ENCODE results near the gene SNPH.
"Not testable (repeated sequence)": the region's sequence is repeated elsewhere in the genome, so short reads cannot be mapped to it uniquely, and the experiment has no call there.

The SNPH gene, protein sequence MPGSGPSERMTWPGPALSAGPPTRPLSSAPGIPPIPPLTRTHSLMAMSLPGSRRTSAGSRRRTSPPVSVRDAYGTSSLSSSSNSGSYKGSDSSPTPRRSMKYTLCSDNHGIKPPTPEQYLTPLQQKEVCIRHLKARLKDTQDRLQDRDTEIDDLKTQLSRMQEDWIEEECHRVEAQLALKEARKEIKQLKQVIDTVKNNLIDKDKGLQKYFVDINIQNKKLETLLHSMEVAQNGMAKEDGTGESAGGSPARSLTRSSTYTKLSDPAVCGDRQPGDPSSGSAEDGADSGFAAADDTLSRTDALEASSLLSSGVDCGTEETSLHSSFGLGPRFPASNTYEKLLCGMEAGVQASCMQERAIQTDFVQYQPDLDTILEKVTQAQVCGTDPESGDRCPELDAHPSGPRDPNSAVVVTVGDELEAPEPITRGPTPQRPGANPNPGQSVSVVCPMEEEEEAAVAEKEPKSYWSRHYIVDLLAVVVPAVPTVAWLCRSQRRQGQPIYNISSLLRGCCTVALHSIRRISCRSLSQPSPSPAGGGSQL

DNA sequence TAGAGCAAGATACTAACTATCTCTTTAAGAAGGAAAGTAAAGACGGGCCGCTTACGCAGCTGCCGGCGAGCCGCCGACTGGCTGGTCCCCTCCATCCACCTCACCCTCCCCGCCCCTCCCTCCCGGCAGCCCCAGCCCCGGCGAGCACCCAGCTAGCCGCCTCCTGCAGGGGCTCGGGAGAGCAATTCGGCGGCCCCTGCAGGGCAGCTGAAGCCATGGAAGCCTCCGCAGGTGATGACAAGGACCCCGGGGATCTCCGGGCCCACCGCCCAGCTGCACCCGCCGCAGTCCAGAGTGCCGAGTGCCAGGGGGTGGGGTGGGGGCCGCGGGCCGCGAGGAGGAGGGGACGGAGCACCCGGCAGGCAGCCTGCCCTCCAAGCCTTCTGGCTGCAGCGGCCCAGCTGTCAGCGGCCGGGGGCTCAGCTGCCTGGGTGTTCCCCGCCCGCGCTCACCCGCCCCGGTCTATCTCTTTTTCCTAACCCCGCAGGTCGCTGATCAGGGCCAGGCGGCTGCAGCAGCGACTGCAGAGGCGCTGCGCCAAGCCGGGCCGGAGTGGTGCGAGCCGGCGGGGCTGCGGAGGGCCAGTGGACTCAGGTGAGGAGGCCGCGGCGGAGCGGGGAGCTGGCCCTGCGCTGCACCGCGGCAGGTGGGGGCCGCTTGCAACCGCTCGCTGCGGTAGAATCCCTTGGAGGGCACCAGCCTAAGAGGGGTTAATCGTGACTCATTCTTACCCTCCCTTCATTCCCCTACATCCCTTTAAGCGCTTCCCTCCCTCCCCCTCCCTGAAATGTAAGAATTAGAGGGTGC, at the start of gene SNPH:
SNPH (plus strand) TSS at position 128 of the 807 bp plus-strand sequence. CDS start 29,946 bp downstream, outside the sequence.
- no peak for DNase-seq

DNA sequence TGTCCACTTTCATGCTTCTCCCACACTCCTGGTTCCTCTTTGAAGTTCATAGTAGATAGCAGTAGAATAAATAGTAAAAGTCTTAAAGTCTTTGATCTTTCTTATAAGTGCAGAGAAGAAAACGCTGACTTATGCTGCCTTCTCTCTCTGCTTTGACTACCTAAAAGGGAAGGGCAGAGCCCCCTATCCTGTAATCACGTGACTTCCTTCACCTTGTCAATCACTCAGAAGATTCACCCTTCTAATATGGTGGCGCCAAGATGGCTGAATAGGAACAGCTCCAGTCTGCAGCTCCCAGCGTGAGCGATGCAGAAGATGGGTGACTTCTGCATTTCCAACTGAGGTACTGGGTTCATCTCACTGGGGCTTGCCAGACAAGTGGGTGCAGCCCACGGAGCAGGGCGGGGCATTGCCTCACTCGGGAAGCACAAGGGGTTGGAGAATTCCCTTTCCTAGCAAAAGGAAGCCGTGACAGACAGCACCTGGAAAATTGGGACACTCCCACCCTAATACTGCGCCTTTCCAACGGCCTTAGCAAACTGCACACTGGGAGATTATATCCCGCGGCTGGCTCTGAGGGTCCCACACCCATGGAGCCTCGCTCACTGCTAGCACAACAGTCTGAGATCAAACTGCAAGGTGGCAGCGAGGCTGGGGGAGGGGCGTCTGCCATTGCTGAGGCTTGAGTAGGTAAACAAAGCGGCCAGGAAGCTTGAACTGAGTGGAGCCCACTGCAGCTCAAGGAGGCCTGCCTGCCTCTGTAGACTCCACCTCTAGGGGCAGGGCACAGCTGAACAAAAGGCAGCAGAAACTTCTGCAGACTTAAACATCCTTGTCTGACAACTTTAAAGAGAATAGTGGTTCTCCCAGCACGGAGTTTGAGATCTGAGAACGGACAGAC, 49.3 kb upstream of the SNPH start:
- DNase-seq, result not testable (repeated sequence)

DNA sequence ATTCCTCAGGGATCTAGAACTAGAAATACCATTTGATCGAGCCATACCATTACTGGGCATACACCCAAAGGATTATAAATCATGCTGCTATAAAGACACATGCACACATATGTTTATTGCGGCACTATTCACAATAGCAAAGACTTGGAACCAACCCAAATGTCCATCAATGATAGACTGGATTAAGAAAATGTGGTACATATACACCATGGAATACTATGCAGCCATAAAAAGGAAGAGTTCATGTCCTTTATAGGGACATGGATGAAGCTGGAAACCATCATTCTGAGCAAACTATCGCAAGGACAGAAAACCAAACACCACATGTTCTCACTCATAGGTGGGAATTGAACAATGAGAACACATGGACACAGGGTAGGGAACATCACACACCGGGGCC, 43.3 kb upstream of the SNPH start:
- DNase-seq, result not testable (repeated sequence)

DNA sequence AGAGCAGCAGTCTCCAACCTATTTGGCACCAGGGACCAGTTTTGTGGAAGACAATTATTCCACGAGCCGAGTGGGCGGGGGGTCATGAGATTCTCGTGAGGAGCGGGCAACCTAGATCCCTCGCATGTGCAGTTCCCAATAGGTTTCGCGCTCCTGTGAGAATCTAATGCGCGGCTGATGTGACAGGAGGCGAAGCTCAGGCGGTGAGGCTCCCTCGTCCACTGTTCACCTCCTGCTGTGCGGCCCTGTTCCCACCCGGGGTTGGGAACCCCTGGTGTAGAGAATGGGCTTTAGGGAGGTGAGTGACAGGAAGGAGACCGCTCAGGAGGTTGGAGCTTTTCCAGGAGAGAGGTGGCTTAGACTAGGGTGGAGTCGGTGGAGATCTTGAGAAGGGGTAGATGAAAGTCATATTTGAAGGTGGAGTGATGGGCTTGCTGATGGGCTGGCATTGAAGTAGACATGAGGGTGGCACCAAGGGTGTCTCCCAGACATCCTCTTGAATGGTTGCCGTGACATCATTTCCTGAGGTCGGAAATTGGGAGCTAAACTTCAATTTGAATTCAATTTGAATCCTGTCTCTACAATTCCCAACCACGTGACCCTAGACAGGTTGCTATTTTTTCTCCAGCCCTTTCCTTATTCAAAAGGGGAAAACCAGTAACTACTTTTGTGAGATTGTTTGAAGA, 41.7 kb upstream of the SNPH start:
- DNase-seq, result no peak

DNA sequence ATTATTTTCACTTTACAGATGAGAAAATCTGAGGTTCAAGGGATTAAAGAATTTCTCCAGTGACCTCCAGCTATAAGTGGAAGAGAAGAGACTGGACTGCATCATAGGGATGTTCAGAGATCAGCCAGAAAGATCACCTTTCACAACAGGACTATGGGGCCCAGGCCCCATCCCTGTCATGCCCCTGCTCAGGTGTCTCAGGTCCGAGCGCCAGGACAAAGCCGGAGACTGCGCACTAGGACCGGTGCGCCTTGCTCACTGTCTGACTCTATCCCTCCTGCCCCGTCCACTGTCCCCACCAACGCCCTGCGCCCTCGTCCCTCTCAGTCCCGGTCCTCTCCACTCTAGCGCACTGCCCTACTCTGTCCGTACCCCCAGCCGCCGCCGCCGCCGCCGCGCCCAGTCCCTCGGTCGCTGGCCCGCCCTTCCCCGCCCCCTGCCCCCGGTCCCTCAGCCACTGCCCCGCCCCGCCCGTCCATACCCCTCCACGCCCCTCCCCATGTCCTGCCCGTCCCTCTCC, 40.8 kb upstream of the SNPH start:
- DNase-seq, result no peak

DNA sequence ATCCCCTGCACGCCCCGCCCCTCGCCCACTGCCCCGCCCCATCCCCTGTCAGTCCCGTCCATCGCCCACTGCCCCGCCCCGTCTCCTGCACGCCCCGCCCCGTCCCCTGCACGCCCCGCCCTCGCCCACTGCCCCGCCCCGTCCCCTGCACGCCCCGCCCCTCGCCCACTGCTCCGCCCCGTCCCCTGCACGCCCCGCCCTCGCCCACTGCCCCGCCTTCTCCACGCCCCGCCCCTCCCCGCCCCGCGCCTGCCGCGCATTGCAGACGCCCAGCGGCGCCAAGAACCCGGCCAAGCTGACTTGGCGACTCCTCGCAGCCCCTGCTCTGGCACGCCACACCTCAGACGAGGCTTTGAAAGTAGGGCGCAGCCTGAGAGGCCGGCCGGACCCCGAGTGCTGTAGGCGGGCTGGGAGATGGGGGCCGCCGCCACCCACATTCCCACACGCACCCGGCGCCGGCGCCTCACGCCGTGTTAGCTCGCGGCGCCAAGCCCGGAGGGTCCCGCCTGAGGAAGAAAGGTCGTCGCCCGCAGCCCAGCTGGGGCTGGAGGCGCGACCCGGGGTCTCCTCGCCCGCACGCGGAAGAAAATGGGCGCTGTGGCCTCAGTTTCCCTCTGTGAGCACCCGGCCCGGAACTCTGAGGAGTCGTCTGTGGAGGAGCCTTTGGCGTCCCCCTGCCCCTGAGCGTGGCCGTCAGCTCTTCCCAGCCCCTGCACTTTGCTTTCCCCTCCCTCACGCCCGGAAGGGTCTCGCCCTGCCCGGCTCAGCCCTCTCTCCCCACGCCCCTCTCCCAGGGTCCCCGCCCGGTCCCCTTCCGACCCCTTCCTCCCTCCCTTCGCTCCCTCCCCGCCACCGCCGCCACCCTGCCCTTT, 40.1 kb upstream of the SNPH start, which contains the start of gene RAD21L1:
RAD21L1 (plus strand) TSS at position 262 of the 872 bp plus-strand sequence. CDS start 2,410 bp downstream, outside the sequence.
- DNase-seq, result no peak

DNA sequence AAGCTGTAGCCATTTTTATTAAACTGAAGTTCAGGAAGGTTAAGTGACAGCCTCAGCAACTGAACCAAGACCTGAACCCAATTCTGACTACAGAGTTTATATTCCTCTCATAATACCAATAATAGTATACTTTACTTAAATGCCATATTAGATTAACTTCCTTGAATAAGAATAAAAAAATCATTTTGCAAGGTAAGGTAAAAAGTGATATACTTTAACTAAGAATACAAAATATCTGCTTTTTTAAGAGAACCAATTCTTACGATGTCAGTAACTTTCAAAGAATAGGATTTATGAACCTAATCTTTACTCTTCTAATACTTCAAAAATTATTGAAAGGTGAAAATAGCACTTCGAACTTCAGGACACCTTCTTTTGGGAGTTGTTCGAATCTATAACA, 36.6 kb upstream of the SNPH start:
- DNase-seq, result no peak

DNA sequence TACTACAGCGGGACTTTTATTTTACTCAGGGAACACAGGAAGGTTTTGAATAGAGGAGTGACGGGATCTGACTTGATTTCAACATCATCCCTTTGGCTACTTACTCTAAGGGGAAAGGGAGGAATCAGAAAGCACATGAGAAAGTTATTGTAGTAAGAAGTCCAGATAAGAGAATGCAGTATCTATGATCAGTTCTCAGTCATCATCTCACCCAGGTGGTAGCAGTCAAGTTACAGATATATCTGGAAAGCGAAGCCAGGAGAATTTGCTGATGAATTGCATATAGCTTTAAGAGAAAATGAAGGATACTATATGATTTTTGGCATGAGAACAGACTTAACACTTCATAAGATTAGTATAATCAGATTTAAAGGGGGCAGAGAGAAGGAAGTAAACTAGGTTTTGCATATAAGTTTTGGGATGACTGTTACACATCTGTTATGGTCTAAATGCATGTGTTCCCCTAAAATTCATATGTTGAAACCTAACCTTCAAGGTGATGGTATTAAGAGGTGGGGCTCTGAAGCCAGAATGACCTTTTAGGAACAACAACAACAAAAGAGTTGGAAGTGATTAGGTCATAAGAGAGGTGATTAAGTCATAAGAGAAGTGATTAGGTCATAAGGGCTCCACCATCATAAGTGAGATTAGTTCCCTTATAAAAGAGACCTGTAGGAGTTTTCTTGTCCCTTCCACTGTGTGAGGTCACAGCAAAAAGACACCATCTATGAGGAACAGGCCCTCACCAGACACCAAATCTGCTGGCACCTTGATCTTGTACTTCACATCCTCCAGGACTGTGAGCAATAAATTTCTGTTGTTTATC, 33.6 kb upstream of the SNPH start:
- DNase-seq, result no peak

DNA sequence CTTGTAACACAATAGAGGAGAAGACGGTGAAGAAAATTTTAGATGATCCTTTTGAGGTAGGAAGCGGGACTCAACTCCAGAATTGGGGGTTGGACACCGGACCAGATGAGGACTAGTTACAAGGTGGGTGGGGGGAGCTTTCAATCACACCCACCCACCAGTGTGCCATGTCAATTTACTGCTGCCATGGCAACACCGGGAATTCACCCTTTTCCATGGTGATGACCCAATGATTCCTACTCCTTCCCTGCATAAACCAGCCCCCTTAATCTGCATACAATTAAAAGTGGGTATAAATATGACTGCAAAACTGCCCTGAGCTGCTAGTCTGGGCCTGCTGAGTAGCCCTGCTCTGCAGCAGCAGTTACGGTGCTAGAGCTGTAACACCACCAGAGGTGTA, 25.5 kb upstream of the SNPH start:
- no peak for DNase-seq

DNA sequence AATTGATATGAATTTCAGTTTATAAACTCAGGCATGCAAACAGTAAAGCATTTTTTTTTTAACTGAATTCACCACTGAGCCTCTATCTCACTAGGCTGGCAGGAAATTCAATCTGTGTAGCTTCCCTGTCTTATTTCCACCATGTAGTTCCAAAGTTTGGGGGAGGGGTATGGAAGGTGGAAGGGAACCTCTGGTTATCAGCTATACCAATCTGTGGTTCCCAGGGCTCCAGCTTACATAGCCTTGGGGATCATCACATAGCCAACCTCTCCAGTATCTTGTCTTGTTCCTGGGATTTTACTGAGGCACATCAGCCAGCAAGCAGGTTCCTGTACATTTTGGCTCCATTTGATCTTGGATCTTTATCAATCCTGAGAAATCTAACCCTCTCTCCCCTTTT, 24.6 kb upstream of the SNPH start:
- DNase-seq, result no peak

DNA sequence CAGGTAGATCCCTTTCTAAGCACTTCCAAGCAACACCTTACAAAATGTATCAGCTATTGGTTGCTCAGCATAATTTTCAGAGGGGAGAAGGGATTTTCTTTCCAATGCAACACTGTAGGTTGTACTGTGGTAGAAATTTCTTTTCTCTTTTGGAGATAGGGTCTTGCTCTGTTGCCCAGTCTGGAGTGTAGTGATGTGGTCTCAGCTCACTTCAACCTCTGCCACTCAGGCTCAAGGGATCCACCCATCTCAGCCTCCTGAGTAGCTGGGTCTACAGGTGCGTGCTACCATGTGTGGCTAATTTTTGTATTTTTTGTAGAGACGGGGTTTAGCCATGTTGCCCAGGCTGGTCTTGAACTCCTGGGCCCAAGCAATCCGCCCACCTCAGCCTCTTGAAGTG, 24.0 kb upstream of the SNPH start:
- DNase-seq, result no peak

DNA sequence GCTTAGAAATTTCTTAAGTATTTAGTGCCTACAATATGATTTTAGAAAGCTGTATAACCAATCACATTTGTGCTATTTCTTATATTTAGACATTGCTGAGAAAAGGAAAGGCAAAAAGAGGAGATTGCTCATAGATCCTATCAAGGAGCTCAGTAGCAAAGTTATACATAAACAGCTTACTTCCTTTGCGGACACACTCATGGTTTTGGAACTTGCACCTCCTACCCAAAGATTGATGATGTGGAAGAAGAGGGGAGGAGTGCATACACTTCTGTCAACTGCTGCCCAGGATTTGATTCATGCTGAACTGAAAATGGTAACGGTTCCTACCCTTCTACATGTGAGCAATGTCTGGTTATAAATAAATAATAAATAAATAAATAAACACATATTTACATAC, 23.6 kb upstream of the SNPH start:
- no peak for DNase-seq

DNA sequence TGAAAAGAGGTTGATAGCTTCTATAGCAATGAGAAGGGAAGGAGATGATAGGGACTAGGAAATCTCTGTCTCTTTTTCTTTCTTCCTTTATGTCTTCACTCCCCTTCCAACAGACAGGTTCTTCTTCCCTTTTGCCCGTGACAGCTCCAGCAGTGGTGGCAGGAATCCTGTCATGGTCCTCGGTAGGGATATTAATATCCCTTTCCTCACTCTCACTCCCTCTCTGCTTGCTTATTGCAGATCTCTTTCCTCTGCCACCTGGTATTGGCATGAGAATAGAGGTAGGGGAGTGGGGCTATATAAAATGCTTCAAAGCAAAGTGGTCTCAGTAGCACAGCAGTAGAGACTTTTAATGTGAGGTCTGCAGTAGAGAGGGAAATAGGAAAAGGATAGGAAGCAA, 20.5 kb upstream of the SNPH start:
- DNase-seq, result no peak

DNA sequence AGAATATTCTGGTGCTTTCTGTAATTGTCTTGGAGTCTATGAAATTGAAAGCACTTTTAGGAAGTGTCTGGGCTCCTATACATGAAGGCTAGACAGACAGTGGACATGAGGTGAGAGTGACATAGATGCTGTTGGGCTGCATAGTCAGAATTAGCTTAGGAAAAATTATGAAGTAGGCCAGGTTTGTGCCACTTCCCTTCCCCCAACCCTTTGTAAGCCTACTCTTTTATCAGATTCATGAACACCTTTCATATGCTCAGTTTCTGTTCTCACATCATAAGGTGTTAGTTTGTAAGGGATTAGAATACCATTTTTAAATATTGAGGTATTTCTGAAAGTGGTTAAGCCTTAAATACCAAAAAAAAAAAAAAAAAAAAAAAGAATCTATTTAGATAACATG, 18.4 kb upstream of the SNPH start:
- DNase-seq, result no peak

DNA sequence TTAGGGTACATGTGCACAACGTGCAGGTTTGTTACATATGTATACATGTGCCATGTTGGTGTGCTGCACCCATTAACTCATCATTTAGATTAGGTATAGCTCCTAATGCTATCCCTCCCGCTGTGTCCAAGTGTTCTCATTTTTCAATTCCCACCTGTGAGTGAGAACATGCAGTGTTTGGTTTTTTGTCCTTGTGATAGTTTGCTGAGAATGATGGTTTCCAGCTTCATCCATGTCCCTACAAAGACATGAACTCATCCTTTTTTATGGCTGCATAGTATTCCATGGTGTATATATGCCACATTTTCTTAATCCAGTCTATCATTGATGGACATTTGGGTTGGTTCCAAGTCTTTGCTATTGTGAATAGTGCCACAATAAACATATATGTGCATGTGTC, 15.8 kb upstream of the SNPH start:
- not testable (repeated sequence) for DNase-seq

DNA sequence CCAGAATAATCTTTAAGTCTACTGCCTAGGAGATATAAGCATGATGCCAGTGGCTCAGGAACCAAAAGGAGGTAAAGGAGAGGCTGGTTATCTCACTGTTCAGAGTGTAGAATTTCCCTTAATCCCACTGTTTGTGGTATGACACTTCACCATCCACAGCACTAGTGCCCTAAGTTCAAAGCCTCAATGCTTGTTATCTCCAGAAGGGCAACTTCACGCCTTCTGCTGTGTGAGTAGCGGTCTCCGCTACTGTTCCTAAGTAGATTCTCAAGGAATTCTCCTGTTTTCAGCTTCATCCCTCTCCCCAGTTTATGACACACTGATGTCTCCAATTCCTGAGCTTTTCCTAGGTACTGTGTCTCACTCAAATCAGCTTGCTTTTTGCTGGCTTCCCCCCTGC, 13.7 kb upstream of the SNPH start:
- no peak for DNase-seq

DNA sequence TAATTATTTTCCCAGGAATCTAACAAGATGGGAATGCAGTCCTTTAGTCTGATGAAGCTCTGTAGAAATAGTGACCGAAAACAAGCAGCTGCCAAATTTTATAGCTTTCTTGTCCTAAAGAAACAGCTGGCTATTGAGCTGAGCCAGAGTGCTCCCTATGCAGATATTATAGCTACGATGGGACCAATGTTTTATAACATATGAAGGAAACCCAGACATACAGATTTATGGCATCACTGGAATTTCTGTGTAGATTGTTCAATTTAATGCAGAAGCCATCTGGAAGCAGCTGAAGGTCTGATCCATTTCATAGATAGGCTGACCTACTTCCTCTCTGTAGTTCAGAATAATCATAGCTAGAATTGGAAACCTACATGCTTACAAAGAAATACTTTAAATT, 11.8 kb upstream of the SNPH start:
- no peak for DNase-seq

DNA sequence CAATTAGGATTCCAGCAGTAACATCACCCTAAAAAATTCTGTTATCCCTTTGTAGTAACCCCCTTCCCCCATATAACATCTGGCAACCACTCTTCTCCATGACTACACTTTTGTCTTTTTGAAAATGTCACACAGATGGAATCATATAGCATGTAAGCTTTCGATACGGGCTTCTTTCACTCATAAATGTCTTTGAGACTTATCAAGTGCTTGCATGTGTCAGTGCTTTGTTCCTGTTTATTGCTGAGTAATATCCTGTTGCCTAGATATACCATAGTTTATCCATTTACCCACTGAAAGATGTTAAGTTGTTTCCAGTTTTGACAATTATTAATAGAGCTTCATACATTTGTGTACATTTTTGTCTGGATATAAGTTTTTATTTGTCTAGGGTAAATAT, 10.4 kb upstream of the SNPH start:
- no peak for DNase-seq

DNA sequence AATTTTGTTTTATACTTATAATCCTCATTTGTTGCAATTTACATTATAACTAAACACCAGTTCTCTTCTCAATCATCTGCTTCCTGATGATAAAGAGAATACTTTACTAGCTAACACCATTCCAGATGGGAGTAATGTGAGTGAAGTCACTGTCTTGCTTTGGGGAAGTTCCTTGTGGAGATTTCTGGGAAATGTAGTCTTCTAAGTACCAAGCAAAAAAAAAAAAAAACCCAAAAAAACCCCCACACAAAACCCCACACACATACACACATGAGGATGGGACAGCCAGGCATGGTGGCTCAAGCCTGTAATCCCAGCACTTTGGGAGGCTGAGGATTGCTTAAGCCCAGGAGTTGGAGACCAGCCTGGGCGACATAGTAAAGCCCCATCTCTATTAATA, 2.2 kb upstream of the SNPH start:
- no peak for DNase-seq

DNA sequence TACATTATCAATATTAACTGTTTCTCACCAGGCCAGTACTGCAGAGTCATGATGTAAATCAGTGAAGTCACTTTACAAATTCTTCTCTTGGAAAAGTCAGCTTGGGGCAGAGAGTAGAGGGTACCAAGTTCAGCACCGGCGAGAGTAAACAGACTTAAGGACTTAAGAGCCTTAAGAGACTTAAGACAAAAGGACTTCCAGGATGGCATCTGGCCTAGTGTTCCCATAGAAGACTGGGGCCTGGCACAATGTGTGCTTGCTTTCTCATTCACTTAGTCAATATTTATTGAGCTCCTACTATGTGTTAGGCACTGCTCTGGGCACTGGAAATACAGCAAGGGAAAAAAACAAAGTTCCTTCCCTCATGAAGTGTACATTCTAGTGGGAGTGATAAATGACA, 1.4 kb upstream of the SNPH start:
- no peak for DNase-seq
